NOMO-1 treated with DMSO at 0.1 percent for 48 hours (cell line): Measurements from ENCODE around the gene PRAMEF9.
"Not testable (repeated sequence)": the region's sequence is repeated elsewhere in the genome, so short reads cannot be mapped to it uniquely, and the experiment has no call there.

ENCODE experiments used
- DNase-seq: peaks from one replicate; lab custom pipeline; 2025; ENCODE audit not compliant: unreplicated experiment; lab: John Stamatoyannopoulos, UW

The PRAMEF9 gene

DNA sequence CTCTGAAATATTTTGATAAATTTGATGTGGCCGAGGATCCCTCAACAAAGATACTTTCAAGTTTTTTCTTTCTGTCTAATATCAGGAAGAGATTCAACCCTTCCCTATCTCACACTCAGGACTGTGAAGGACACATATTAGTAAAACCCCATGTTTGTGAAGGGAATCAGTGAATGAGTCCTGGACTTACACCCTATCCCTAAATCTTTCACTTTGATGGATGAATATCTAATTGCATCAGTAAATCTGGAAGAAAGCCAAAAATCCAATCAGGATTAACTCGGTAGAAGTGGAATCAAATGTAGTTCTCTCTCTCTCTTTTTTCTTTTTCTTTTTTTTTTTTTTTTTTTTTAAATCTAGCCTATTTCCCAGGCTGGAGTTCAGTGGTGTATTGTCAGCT is at the start of gene PRAMEF9:
TSS of gene PRAMEF9 (plus strand) at position 301 of the 400 bp plus-strand sequence. CDS start 3,433 bp downstream, outside the sequence.
- not testable (repeated sequence) for DNase-seq

DNA sequence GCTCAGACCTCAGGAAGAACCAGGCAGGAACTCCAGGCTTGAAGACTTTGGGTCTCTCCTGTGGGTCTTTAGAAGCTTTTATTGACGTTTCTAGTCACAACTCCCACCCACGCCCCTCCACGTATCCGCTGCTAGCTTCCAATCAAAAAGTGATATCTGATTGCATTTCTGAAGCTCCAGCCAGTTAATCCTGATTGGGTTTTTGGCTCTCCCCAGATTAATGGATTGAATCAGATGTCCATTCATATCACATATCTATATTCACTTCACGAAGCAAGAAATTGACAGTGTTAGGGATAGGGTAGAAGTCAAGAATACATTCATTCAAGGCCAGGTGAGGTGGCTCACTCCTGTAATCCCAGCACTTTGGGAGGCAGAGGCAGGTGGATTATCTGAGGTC is 15.7 kb upstream of the PRAMEF9 start, which contains the start of gene PRAMEF26:
TSS of gene PRAMEF26 (minus strand) at position 101 of the 400 bp plus-strand sequence. CDS start 2,914 bp downstream, outside the sequence.
- DNase-seq: not testable (repeated sequence)

DNA sequence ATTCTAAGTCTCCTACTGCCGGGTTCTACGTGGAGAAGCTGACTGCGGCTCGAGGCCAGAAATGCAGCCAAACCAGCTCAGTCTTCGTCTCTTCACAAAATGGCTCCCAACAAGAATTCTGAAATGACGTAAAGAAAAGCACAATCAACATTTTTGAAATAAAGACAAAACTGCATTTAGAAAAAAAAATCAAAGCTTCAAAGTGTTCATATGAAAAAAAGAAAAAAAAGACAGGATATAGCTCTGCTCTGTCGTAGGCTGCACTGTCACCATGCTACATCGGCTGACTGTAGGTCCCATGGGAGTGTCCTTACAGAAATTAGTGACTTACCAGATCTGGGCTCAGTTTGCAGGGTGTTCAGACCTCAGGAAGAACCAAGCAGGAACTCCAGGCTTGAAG is 6.1 kb upstream of the PRAMEF9 start, which contains the start of gene HNRNPCL4:
TSS of gene HNRNPCL4 (minus strand) at position 101 of the 400 bp plus-strand sequence. CDS start 164 bp downstream, outside the sequence.
- not testable (repeated sequence) for DNase-seq

DNA sequence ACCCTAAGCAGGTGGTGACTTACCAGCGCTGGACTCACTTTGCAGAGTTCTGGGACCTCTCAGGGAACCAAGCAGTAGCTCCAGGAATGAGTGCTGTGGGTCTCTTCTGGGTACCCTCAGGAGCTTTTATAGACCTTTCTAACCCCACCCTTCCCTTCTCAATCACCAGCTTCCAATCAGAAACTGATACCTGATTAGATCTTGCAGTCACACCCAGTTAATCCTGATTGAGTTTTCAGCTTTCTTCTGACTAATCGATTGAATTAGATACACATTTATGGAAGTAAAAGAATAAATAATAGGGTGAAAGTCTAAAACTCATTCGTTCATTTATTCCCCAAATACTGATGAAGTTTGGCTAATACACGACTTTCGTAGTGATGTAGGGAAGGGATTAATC is 29.7 kb downstream of the PRAMEF9 start, which contains the start of gene PRAMEF13:
TSS of gene PRAMEF13 (minus strand) at position 101 of the 400 bp plus-strand sequence. CDS start 1,820 bp downstream, outside the sequence.
- not testable (repeated sequence) for DNase-seq

DNA sequence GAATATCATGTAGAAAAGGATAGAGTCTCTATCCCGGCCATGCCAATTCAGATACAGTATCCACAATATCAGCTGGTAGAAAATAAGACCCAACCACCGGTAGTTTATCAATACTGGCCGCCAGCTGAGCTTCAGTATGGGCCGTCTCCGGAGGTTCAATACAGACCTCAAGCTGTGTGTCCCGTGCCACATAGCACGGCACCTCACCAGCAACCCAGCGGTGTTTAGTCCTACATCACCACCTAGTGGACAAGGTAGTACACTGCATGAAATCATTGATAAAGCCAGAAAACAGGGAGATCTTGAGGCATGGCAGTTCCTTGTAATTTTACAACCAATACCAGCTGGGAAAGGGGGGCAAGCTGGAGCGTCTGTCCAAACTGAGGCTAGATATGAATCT is 37.1 kb downstream of the PRAMEF9 start:
- DNase-seq: not testable (repeated sequence)

DNA sequence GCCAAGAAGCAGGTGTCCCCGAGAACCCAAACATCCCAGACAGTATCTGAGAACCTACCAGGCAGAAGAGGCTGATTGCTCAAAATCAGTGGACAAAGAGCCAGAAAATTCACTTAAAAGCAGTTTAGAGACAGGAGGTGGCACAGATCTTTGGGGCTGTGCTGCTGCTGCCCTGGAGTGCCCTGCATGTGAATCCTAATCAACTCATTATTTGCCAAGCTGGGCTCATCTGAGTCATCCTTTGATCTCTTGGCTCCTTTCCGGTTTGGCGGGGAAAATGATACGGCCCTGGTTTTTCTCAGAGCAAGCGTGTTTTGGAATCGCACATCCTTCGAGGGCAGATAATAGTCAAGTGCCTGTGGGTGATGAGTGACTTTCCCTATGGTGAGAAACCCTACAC is 45.0 kb downstream of the PRAMEF9 start:
- DNase-seq: not testable (repeated sequence)

DNA sequence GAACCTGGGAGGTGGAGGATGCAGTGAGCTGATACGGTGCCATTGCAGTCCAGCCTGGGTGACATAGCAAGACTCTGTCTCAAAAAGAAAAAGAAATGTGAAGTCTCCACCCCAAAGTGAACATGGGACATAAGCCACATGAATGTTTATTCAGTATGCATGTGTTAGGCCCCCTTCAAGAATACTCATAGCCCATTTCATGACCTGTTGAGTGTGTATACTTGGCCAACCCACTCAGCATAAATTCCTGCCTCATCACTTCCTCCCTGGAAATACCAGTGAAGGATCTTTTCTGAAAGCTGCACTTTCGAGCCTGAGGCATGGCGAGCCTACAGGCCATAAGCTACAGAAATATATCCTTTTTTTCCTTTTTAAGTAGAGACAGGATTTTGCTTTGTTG is 47.6 kb downstream of the PRAMEF9 start:
- DNase-seq: not testable (repeated sequence)

DNA sequence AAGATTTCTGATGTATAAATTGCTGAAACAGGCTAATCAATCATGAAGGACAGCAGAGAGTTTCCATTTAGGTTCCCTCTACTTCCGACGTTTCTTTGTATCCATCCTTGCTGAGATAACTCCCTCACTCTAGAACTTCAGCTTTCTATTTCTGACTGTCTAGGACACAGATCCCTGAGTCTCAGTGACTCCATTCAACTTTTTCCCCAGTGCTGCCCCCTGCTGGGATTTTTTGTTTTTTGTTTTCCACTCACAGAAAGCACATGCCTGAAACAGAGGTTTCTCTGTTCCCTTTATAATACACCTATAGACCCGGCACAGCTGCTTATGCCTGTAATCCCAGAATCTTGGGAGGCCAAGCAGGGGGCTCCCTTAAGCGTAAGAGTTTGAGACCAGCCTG is 51.1 kb downstream of the PRAMEF9 start:
- not testable (repeated sequence) for DNase-seq

DNA sequence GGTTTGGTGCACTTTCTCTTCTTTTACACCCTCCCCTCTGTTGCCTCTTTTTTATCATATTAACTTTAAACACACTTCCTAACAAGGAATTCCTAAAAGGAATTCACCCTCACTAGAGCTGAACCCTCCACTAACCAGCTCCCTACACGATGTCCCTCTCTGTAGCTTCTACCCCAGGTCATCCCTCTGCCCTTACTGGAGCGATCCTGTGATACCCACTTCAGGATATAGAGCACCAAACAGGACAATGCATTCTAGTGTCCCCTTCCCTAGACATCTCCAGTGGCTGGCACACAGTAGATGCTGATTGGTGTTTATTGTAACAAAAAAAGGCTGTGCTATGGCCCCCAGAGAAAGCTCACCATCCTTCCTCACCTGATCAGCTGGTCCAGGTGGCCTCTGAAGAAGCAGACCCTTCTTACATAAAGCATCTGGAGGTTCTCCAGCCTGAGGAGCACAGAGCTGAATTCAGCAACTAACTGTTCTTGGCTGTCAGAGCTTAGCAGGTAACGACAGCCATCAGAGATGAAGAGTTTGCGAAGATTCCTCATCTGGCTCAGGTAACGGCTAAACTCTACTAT is 52.9 kb downstream of the PRAMEF9 start:
- DNase-seq: no peak

DNA sequence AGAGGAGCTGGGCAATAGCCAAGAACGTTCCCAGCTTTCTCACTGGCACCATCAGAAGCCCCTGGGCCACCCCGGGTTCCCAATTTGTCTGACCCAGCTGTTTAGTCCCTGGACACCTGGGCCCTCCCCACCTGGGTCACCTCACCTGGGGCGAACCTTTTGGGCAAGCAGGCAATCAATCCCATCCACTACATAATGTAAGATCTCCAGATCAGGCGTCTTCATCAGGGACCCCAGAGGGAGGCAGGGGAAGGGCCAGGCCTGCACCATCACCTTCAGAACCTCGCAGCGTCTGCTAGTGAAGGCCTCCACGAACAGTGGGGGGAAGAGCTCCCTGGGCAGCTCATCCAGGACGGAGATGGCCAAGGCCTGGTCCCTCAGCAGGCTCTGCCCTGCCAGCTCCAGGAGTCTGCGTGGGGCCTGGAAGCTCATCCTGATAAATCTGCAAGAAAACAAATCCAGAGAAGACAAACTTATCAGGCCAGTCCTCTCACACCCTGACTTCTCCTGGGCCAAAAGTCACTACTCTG is 54.1 kb downstream of the PRAMEF9 start, which contains the start of gene PRAMEF18:
TSS of gene PRAMEF18 (minus strand) at position 480 of the 530 bp plus-strand sequence. CDS start at position 432, 48 bp downstream.
- DNase-seq: not testable (repeated sequence)

DNA sequence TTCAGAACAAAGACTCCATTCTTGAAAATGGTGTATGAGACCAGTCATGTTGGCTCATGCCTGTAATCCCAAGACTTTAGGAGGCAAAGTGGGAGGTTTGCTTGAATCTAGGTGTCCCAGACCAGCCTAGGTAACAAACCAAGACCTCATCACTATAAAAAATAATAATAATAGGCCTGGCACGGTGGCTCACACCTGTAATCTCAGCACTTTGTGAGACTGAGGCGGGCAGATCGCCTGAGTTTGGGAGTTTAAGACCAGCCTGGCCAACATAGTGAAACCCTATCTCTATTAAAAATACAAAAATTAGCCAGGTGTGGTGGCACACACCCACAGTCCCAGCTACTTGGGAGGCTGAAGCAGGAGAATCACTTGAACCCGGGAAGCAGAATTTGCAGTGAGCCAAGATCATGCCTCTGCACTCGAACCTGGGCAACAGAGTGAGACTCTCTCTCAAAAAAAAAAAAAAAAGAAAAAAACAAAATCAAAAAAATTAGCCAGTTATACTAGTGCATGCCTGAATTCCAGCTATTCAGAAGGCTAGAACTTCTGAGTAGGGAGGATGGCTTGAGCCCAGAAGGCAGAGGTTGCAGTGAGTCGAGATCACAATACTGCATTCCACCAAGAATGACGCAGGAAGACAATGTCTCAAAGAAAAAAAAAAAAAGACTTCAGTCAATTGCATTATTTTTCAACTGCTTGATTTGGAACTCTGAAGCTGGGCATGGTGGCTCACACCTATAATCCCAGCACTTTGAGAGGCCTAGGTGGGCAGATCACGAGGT is 55.8 kb downstream of the PRAMEF9 start:
- not testable (repeated sequence) for DNase-seq

DNA sequence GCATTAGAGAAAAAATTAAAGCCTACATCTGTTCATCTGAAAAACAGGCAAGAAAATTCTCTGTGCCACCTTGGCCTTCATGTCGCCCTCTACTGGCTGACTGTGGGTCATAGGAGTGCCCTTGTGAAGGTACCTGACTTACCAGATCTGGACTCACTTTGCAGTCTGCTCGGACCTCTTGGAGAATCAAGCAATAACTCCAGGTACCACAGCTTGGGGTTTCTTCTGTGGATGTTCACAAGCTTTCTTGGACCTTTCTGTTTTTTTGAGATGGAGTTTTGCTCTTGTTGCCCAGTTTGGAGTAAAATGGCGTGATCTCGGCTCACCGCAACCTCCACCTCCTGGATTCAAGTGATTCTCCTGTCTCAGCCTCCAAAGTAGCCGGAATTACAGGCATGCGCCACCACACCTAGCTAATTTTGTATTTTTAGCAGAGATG is 56.7 kb downstream of the PRAMEF9 start:
- DNase-seq: peak; percentile 2
